ENCODE data around the gene POLG.

The POLG gene

GRCh38 chr15:89379818-89380217 lies 45.2 kb upstream of the POLG start:
- Mint-ChIP-seq H3K27me3 (ENCODE audit: low read depth) (peaks cover 94% of the 10 kb centered on the region), H3K36me3 (ENCODE audit: low read depth) (no peaks in the 10 kb centered on the region), H3K4me3 (peak overlapping the region; percentile 57 to 74 (median 72)), H3K9me3 (no peaks in the 10 kb centered on the region), H3K27ac (peak overlapping the region in 2 of 3 experiments; percentile 39 to 47), H3K4me1 (peaks cover 58% of the 10 kb centered on the region)
- TF ChIP-seq, protein P1, sequence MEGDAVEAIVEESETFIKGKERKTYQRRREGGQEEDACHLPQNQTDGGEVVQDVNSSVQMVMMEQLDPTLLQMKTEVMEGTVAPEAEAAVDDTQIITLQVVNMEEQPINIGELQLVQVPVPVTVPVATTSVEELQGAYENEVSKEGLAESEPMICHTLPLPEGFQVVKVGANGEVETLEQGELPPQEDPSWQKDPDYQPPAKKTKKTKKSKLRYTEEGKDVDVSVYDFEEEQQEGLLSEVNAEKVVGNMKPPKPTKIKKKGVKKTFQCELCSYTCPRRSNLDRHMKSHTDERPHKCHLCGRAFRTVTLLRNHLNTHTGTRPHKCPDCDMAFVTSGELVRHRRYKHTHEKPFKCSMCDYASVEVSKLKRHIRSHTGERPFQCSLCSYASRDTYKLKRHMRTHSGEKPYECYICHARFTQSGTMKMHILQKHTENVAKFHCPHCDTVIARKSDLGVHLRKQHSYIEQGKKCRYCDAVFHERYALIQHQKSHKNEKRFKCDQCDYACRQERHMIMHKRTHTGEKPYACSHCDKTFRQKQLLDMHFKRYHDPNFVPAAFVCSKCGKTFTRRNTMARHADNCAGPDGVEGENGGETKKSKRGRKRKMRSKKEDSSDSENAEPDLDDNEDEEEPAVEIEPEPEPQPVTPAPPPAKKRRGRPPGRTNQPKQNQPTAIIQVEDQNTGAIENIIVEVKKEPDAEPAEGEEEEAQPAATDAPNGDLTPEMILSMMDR (IDR thresholded peaks at IDR 0.05; ENCODE audit: unreplicated experiment in 3 of 3) = no peak

GRCh38 chr15:89379251-89379695 lies 44.6 kb upstream of the POLG start:
- peak overlapping the region; percentile 57 to 74 (median 72) for H3K4me3 Mint-ChIP-seq
- peaks cover 52% of the 10 kb centered on the region for H3K4me1 Mint-ChIP-seq
- H3K27me3 Mint-ChIP-seq (ENCODE audit: low read depth) = peaks cover 100% of the 10 kb centered on the region
- TF ChIP-seq, protein P1 (IDR thresholded peaks at IDR 0.05; ENCODE audit: unreplicated experiment in 3 of 3) = no peak
- no peaks in the 10 kb centered on the region for H3K36me3 Mint-ChIP-seq (ENCODE audit: low read depth)
- H3K27ac Mint-ChIP-seq = peak overlapping the region in 1 of 3 experiments; percentile 47
- no peaks in the 10 kb centered on the region for H3K9me3 Mint-ChIP-seq

DNA sequence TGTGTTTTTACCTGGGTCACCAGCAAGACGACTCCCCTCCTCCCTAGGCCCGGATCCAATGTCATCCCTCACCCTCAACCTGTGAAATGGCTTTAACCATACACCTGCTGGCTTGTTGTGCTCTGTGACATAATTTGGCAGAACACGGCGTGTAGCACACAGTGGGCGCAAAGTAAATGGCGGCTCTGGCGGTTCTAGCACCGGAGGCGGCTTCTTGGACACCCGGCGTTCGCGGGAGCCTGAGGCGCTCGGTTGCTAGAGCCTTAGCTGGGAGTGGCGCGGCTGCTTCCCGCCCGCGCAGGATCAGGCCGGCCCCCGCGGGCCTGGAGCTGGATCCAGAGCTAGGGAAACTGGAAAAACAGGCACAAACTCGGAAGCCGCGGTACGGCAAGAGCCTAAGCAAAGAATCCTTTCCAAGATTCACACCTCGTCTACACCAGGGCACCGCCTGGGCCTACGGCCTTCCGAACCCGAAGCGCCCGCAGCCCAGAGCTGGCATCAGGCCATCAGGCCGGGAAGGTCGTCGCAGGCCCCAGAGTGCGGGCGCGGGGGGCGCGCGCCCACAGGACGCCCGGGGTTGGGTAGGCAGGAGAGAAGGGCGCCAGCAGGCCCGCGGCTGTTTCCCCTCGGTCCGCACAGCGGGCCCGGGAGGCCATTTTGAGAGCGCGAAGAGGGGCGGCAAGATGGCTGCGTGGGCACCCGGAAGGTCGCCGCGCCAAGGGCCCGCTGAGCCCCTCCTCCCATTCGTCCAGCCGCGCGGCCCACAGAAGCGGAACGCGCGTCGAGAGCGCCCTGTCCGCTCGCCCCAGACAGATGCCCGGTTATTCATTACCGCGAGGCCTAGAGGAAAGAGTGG lies 43.9 kb upstream of the POLG start:
- peaks cover 45% of the 10 kb centered on the region for H3K4me1 Mint-ChIP-seq
- no peaks in the 10 kb centered on the region for H3K9me3 Mint-ChIP-seq
- TF ChIP-seq, protein P1 (IDR thresholded peaks at IDR 0.05; ENCODE audit: unreplicated experiment in 3 of 3) = no peak
- peak overlapping the region; percentile 78 to 83 (median 83) for H3K4me3 Mint-ChIP-seq
- peak overlapping the region in 2 of 3 experiments; percentile 72 to 77 for H3K27ac Mint-ChIP-seq
- H3K36me3 Mint-ChIP-seq (ENCODE audit: low read depth) = no peaks in the 10 kb centered on the region
- peaks cover 100% of the 10 kb centered on the region for H3K27me3 Mint-ChIP-seq (ENCODE audit: low read depth)

DNA sequence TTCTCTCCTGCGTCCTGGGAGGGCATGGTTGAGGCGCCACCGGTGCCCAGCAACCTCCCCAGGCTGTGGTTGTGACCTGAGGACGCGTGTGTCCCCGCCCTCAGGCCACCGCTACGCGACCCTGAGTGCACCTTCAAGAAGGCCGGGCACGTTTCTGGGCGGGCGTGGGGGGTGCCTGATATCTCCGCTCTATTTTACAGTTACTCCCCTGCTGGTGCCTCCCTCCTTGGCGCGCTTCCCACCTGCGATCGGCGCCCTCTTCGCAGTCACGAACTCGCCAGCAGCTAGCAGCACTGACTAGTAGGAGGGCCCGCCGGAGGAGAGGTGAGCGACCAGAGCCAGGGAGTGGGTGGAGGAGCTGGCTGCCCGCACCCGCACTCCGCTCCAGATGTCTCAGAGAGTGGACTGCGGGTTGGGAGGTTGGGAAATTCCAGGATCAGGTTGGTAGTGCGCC lies 43.2 kb upstream of the POLG start:
- TF ChIP-seq, protein P1 (IDR thresholded peaks at IDR 0.05; ENCODE audit: unreplicated experiment in 3 of 3) = no peak
- H3K27ac Mint-ChIP-seq = peak overlapping the region in 1 of 3 experiments; percentile 72
- H3K27me3 Mint-ChIP-seq (ENCODE audit: low read depth) = peaks cover 100% of the 10 kb centered on the region
- H3K4me1 Mint-ChIP-seq = peaks cover 38% of the 10 kb centered on the region
- no peaks in the 10 kb centered on the region for H3K36me3 Mint-ChIP-seq (ENCODE audit: low read depth)
- peak overlapping the region; percentile 78 to 83 (median 83) for H3K4me3 Mint-ChIP-seq
- no peaks in the 10 kb centered on the region for H3K9me3 Mint-ChIP-seq

- H3K9me3 Mint-ChIP-seq = no peaks in the 10 kb centered on the region
- H3K4me1 Mint-ChIP-seq = peaks cover 35% of the 10 kb centered on the region
- TF ChIP-seq, protein P1 (IDR thresholded peaks at IDR 0.05; ENCODE audit: unreplicated experiment in 3 of 3) = no peak
Observed at GRCh38 chr15:89377024-89377841, 42.6 kb upstream of the POLG start.

More at GRCh38 chr15:89377024-89377841, 42.6 kb upstream of the POLG start:
- H3K27me3 Mint-ChIP-seq (ENCODE audit: low read depth) = peaks cover 100% of the 10 kb centered on the region
- H3K4me3 Mint-ChIP-seq = peak overlapping the region; percentile 5 to 46 (median 32)
- H3K27ac Mint-ChIP-seq = no peak overlapping the region
- no peaks in the 10 kb centered on the region for H3K36me3 Mint-ChIP-seq (ENCODE audit: low read depth)
